ENCODE data around the gene MITF. TPM values are rescaled to one million over a fixed set of nuclear protein-coding genes. Genes with fewer than 3 reads are reported as not detected.

Gene MITF
- total RNA-seq, 2 donors from 2014 or later: 9.3 to 12.2 TPM

- WGBS, 2 donors: 12% methylated on average over 4 of the region's 4 CpGs
- Histone ChIP-seq H3K9me3 (no peaks in the 10 kb centered on the region), H3K4me3 (no peak overlapping the region), H3K36me3 (replicated peaks in 1 of 2; ENCODE audit: insufficient read depth in 1 of 2, low read depth in 2 of 2) (no peaks in the 10 kb centered on the region), H3K27ac (no peak overlapping the region), H3K27me3 (no peaks in the 10 kb centered on the region), H3K4me1 (peaks cover 20% of the 10 kb centered on the region)
- DNase-seq: peak in 1 of 4 donors; percentile 38
- ATAC-seq: peak; percentile 42
- no peak for TF ChIP-seq POLR2A (IDR thresholded peaks at IDR 0.05)
- TF ChIP-seq, protein P1, sequence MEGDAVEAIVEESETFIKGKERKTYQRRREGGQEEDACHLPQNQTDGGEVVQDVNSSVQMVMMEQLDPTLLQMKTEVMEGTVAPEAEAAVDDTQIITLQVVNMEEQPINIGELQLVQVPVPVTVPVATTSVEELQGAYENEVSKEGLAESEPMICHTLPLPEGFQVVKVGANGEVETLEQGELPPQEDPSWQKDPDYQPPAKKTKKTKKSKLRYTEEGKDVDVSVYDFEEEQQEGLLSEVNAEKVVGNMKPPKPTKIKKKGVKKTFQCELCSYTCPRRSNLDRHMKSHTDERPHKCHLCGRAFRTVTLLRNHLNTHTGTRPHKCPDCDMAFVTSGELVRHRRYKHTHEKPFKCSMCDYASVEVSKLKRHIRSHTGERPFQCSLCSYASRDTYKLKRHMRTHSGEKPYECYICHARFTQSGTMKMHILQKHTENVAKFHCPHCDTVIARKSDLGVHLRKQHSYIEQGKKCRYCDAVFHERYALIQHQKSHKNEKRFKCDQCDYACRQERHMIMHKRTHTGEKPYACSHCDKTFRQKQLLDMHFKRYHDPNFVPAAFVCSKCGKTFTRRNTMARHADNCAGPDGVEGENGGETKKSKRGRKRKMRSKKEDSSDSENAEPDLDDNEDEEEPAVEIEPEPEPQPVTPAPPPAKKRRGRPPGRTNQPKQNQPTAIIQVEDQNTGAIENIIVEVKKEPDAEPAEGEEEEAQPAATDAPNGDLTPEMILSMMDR (IDR thresholded peaks at IDR 0.05): peak; percentile 11 to 79 (median 66)
- intact Hi-C loops (cut with DNase I): loop anchor here (5.0 kb wide), 1 partner anchor 261 kb away; no protein-coding TSS in a partner anchor
Measured at GRCh38 chr3:69948246-69948862, 209.1 kb downstream of the MITF start.

DNA sequence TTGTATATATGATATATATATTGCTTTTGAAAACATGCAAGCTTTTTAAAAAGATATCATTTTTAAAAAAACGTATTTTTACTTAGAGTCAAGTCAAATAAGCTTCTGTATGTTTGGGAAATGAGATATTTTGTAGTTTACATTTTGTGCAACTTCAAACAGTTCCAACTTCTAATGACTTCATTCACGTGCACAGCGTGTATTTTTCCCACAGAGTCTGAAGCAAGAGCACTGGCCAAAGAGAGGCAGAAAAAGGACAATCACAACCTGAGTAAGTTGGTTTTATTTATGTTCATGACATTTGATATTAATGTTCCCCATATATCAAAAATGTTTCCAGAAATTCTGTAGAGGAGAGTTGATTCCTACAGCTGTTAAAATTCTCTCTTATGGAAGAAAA is 212.4 kb downstream of the MITF start:
- H3K4me3 ChIP-seq: no peak overlapping the region
- no peaks in the 10 kb centered on the region for H3K27me3 ChIP-seq
- no peaks in the 10 kb centered on the region for H3K36me3 ChIP-seq (replicated peaks in 1 of 2; ENCODE audit: insufficient read depth in 1 of 2, low read depth in 2 of 2)
- WGBS, 2 donors: 32 to 33% methylated on average over 3 of the region's 3 CpGs
- ATAC-seq (no peak), DNase-seq (peak in 2 of 4 donors; percentile 14 to 27)
- H3K27ac ChIP-seq: no peak overlapping the region
- no peak for TF ChIP-seq POLR2A (IDR thresholded peaks at IDR 0.05)
- TF ChIP-seq, protein P1 (IDR thresholded peaks at IDR 0.05): no peak
- peaks cover 20% of the 10 kb centered on the region for H3K4me1 ChIP-seq
- no peaks in the 10 kb centered on the region for H3K9me3 ChIP-seq
- intact Hi-C loops (cut with DNase I): no loop called here

GRCh38 chr3:69959581-69959980 is 220.3 kb downstream of the MITF start:
- no peak for TF ChIP-seq POLR2A (IDR thresholded peaks at IDR 0.05)
- TF ChIP-seq, protein P1 (IDR thresholded peaks at IDR 0.05): no peak
- 91 to 92% methylated on average over 7 of the region's 7 CpGs for WGBS, 2 donors
- no peaks in the 10 kb centered on the region for H3K9me3 ChIP-seq

GRCh38 chr3:69961706-69962439 is 222.6 kb downstream of the MITF start:
- H3K36me3 ChIP-seq (replicated peaks in 1 of 2; ENCODE audit: insufficient read depth in 1 of 2, low read depth in 2 of 2): peaks cover 7 to 15% of the 10 kb centered on the region in 2 donors
- ATAC-seq (no peak), DNase-seq (no peak)
- no peak overlapping the region for H3K4me3 ChIP-seq
- no peak for TF ChIP-seq POLR2A (IDR thresholded peaks at IDR 0.05)
- TF ChIP-seq, protein P1 (IDR thresholded peaks at IDR 0.05): no peak
- no peaks in the 10 kb centered on the region for H3K27me3 ChIP-seq
- no peaks in the 10 kb centered on the region for H3K4me1 ChIP-seq
- no peaks in the 10 kb centered on the region for H3K9me3 ChIP-seq
- WGBS, 2 donors: 87 to 92% methylated on average over 5 of the region's 5 CpGs
- no peak overlapping the region for H3K27ac ChIP-seq
- intact Hi-C loops (cut with DNase I): no loop called here

More at GRCh38 chr3:69959581-69959980, 220.3 kb downstream of the MITF start:
- H3K27ac ChIP-seq: no peak overlapping the region
- H3K27me3 ChIP-seq: no peaks in the 10 kb centered on the region
- intact Hi-C loops (cut with DNase I): no loop called here
- H3K36me3 ChIP-seq (replicated peaks in 1 of 2; ENCODE audit: insufficient read depth in 1 of 2, low read depth in 2 of 2): peaks cover 0 to 10% of the 10 kb centered on the region in 2 donors
- DNase-seq (no peak), ATAC-seq (no peak)
- H3K4me3 ChIP-seq: no peak overlapping the region
- H3K4me1 ChIP-seq: no peaks in the 10 kb centered on the region
